GM12892 (cell line): ENCODE measurements around the gene TOMM22.

ENCODE experiments used
- DNase-seq: peaks from one replicate; pipeline ENCODE4 v3.0.0; 2011; ENCODE audit not compliant: insufficient read length
- FAIRE-seq: peaks from 2 replicates; lab custom pipeline; 2011; peaks lifted over from hg19 to GRCh38; lab: Jason Lieb, UNC
- POLR2A ChIP-seq: IDR thresholded peaks from 2 replicates; pipeline ENCODE4 v1.6.1; 2011; ENCODE audit warnings: low read depth, low read length, control low read depth
- POLR2AphosphoS5 ChIP-seq: IDR thresholded peaks from 2 replicates; pipeline ENCODE4 v1.6.1; 2011; ENCODE audit warnings: low read depth, low read length, control low read depth
- TAF1 ChIP-seq: IDR thresholded peaks from 2 replicates; pipeline ENCODE4 v1.6.1; 2011; ENCODE audit warnings: low read depth, mild to moderate bottlenecking, control low read depth, low read length, borderline replicate concordance

Gene TOMM22

DNA sequence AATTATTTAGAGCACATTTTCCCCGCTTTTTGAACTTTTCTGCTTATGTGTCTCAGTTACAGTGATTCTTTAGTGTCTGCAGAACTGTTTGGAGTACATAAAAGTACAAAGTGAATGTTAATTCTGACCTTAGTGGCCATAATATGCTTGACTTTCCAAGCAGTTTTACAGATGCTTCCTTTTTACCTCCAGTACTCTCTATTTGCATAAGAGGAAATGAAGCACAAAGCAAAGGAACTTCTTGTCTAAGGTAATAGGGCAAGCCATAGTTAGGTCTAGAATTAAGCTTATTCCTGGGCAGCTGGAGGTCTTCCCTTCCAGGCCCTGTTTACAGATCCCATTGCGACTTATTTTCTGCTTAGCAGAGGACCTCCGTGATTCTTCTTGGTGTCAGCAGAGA, 27.5 kb downstream of the TOMM22 start:
- TF ChIP-seq POLR2A (no peak), POLR2AphosphoS5 (no peak), TAF1 (no peak)
- FAIRE-seq (peak; percentile 84), DNase-seq (no peak)

DNA sequence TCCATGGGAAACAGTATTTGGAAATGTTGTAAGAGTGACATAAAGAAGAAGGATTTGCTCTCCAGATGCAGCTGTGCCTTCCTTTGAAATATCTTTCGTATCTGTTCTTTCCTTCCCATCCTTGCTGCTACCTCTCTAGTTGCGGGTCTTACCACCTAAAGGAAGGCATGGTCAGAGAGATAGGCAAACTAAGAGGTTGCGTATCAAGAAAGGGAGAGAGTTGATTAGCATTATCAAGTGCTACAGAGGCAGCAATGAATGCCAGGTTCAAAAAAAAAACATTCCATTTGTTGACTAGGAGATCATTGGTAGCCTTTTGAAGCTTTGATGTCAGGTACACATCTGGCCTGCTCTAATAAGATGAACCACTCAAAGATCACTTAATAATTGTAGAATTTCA, 28.6 kb downstream of the TOMM22 start:
- DNase-seq (no peak), FAIRE-seq (no peak)
- TF ChIP-seq POLR2A: no peak
- no peak for TF ChIP-seq TAF1
- no peak for TF ChIP-seq POLR2AphosphoS5

DNA sequence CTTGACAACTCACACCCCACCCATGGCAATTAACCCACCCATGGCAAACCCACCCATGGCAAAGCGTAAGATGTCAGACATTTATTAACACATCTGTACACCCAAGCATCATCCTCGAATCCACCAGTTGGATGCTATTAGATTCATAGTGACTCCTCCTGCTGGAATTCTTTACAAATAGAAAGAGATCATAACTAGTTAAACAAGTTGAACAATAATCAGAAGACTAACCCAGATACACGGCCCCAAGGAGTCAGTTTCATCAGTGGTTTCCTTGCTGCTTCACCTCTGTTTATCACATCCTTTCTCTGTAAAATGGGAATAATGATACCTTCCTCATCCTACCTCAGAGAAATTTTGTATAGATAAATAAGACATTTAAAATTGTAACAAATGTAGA, 29.1 kb downstream of the TOMM22 start:
- TF ChIP-seq TAF1: no peak
- TF ChIP-seq POLR2A: no peak
- TF ChIP-seq POLR2AphosphoS5: no peak
- no peak for FAIRE-seq

GRCh38 chr22:38712486-38713207, 30.9 kb downstream of the TOMM22 start:
- FAIRE-seq (no peak), DNase-seq (no peak)
- TF ChIP-seq POLR2A (no peak), TAF1 (no peak), POLR2AphosphoS5 (no peak)

More for the DNA sequence above, 29.1 kb downstream of the TOMM22 start:
- DNase-seq: no peak

DNA sequence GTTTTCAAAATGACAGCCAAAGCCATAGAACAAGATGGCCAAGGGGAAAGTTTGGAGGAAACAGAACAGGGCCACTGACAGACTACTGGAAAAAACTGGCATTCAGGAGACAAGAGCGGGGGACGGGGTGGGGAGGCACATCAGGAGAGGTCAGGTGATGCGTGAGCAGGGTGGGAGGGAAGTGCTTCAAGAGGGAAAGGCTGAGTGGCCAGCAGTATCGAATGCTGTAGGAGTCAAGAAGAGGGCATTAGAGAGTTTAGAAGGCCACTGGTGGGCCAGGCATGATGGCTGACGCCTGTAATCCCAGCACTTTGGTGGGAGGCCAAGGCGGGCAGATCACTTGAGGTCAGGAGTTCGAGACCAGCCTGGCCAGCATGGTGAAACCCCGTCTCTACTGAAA, 32.2 kb downstream of the TOMM22 start:
- TF ChIP-seq POLR2AphosphoS5 (no peak), POLR2A (no peak), TAF1 (no peak)
- FAIRE-seq: no peak
- DNase-seq: no peak

- TF ChIP-seq POLR2A (no peak), POLR2AphosphoS5 (no peak), TAF1 (no peak)
- no peak for FAIRE-seq
- no peak for DNase-seq
These were observed 33.5 kb downstream of the TOMM22 start for GRCh38 chr22:38715176-38715764.

DNA sequence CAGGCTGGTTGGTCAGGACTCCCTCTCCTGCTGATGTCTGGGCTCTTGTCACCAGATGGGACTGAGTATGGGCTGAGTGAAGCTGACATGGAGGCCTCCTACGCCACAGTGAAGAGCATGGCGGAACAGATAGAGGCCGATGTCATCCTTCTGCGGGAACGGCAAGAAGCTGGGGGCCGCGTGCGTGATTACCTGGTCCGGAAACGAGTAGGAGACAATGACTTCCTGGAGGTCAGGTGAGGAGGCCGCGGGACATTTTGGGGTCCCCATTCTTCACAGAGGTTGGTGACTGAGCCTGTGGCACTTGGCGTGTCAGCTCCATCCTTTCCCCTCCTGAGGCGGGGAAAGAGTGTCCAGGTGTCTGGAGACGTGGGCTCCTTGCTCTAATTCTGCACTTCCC, 34.1 kb downstream of the TOMM22 start:
- DNase-seq (no peak), FAIRE-seq (no peak)
- TF ChIP-seq TAF1 (no peak), POLR2A (no peak), POLR2AphosphoS5 (no peak)

GRCh38 chr22:38716271-38716670, 34.5 kb downstream of the TOMM22 start:
- no peak for TF ChIP-seq POLR2AphosphoS5
- TF ChIP-seq TAF1: no peak
- TF ChIP-seq POLR2A: no peak
- no peak for FAIRE-seq
- DNase-seq: no peak

DNA sequence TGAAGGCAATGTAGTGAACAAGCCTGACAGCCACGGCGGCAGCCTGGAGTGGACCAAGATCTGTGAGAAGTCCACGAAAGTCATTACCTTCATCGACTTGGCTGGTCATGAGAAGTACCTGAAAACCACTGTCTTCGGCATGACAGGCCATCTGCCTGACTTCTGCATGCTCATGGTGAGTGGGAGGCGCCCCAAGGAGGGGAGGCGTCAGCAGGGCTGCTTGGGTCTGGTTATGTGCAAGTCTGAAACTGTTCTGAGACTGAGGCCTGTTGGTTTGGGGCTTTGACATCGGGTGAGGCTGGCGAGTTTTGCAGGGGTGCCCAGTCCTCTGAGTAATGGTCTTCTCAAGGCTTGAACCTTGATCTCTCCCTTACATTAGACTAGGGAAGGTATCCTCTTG, 35.1 kb downstream of the TOMM22 start:
- no peak for DNase-seq
- FAIRE-seq: no peak
- TF ChIP-seq POLR2A: no peak

DNA sequence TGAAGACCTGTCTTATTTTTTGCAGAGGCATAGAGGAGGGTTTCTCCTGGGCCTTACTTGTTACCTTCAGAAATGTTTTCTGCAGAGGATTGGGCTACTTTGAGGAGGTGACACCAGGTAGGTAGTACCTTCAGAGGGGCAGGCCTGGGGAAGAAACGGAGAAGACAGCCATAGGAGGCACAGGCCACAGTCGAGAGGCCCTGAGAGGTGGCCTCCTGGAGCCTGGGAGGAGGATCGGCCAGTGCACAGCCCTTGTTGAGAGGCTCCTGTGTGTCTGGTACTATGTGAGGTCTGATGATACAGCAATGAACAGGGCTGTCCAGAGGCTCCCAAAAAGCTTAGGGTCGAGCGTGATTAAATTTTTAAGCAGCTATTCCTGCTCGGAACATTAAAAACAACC, 35.5 kb downstream of the TOMM22 start:
- no peak for TF ChIP-seq POLR2A
- no peak for TF ChIP-seq TAF1
- TF ChIP-seq POLR2AphosphoS5: no peak
- FAIRE-seq (no peak), DNase-seq (no peak)

DNA sequence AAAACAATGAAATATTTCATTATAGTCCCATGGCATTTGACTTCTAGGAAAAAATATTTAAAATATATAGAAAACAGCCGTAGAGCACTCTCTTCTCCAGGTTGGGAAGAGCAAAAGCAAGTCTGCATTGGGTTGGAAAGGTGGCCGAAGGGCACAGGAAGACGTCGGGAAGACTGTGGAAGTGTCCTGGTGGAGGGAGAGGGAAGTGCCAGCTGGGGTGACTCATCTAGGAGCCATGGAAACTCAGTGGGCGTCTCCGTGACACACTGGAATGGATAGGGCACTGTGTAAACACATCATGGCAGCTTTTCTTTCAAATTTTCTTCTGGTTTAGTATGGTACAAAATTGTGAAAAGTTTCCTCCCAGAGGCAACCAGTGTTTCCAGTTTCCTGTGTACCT, 36.7 kb downstream of the TOMM22 start:
- no peak for DNase-seq
- no peak for FAIRE-seq

DNA sequence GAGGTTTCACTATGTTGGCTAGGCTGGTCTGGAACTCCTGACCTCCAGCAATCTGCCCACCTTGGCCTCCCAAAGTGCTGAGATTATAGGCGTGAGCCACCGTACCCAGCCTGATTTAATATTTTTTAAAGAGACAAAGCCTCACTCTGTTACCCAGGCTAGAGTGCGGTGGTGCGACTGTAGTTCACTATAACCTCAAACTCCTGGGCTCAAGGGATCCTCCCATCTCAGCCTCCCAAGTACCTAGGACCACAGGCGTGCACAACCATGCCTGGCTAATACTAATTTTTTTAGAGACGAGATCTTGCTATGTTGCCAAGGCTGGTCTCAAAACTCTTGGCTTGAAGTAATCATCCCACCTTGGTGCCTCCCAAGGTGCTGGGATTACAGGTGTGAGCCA, 37.4 kb downstream of the TOMM22 start:
- DNase-seq (no peak), FAIRE-seq (no peak)
- TF ChIP-seq TAF1 (no peak), POLR2AphosphoS5 (no peak), POLR2A (no peak)

More for the DNA sequence above, 36.7 kb downstream of the TOMM22 start:
- TF ChIP-seq POLR2AphosphoS5: no peak

- FAIRE-seq: no peak
- DNase-seq: no peak
- no peak for TF ChIP-seq POLR2A
- no peak for TF ChIP-seq POLR2AphosphoS5
- no peak for TF ChIP-seq TAF1
These were observed 38.6 kb downstream of the TOMM22 start for GRCh38 chr22:38720350-38720749.
